Activated B cell treated with CpG ODN at 0.5 μM for 24 hours (primary cell): ENCODE measurements around the gene NDUFS3. TPM values are rescaled to one million over a fixed set of nuclear protein-coding genes. Genes with fewer than 3 reads are reported as not detected.
A peak's percentile ranks its signal among the peaks of the same experiment; 100 is the strongest.
"Not testable (repeated sequence)": the region's sequence is repeated elsewhere in the genome, so short reads cannot be mapped to it uniquely, and the experiment has no call there.

Experiments
- ATAC-seq: fragments of 200-7000 bp; cut with Tn5 transposase; one replicate; pipeline ENCODE4 v1.10.0; 2021; ENCODE audit warnings: low read depth, mild to moderate bottlenecking, moderate library complexity
- CTCF ChIA-PET: fragments of 350-600 bp; sonication (Branson Sonifier 250); formaldehyde crosslinking; loops from one replicate; lab custom pipeline; 2021; ENCODE audit warnings: antibody characterized with exemption; lab: Charles Lee
- POLR2A ChIA-PET: fragments of 350-600 bp; sonication (Branson Sonifier 250); formaldehyde crosslinking; loops from one replicate; lab custom pipeline; 2021; ENCODE audit warnings: antibody characterized with exemption; lab: Charles Lee
- DNase-seq: peaks from one replicate; pipeline ENCODE4 v3.0.0; 2022
- H3K27ac Mint-ChIP-seq: one replicate; pipeline ENCODE4 v1.8.0; 2020; ENCODE audit warnings: mixed read lengths
- H3K27me3 Mint-ChIP-seq: one replicate; pipeline ENCODE4 v1.8.0; 2021; ENCODE audit warnings: mixed read lengths
- H3K36me3 Mint-ChIP-seq: one replicate; pipeline ENCODE4 v1.8.0; 2021; ENCODE audit warnings: low read depth, mixed read lengths
- H3K4me1 Mint-ChIP-seq: one replicate; pipeline ENCODE4 v1.8.0; 2021; ENCODE audit warnings: mixed read lengths
- H3K4me3 Mint-ChIP-seq: one replicate; pipeline ENCODE4 v1.8.0; 2020; ENCODE audit warnings: mild to moderate bottlenecking, mixed read lengths
- H3K9me3 Mint-ChIP-seq: one replicate; pipeline ENCODE4 v1.8.0; 2020; ENCODE audit warnings: mixed read lengths
- CTCF ChIP-seq: fragments of 200-600 bp; IDR thresholded peaks from one replicate; pipeline ENCODE4 v1.8.0; 2022; ENCODE audit warnings: antibody characterized with exemption, mild to moderate bottlenecking
- intact Hi-C: fragments of 100-400 bp; cut with micrococcal nuclease; formaldehyde crosslinking; loops from one replicate; pipeline ENCODE4 v1.15.1; 2024
- total RNA-seq: library from RNA; stranded (reverse); gene quantifications from 2 replicates; pipeline ENCODE4 v1.2.3, GENCODE V29; 2022

Gene NDUFS3
- total RNA-seq, 1 donor from 2014 or later, result 95.9 TPM

GRCh38 chr11:47560426-47560825 is 18.4 kb upstream of the NDUFS3 start:
- CTCF ChIA-PET, result no interaction called here
- ATAC-seq (no peak), DNase-seq (no peak)
- intact Hi-C loops, result no loop called here
- Mint-ChIP-seq H3K36me3 (no peaks in the 10 kb centered on the region), H3K4me1 (peaks cover 7% of the 10 kb centered on the region), H3K4me3 (no peak overlapping the region), H3K9me3 (no peaks in the 10 kb centered on the region), H3K27me3 (no peaks in the 10 kb centered on the region), H3K27ac (no peak overlapping the region)
- no peak for TF ChIP-seq CTCF
- POLR2A ChIA-PET, result interaction anchor here (0.6 to 0.7 kb wide), 3 partner anchors 9 to 538 kb away, joined by 3 to 4 read pairs (median 4); no protein-coding TSS in a partner anchor

- DNase-seq, H3K27me3 Mint-ChIP-seq, ATAC-seq, H3K4me3 Mint-ChIP-seq, H3K9me3 Mint-ChIP-seq, H3K27ac Mint-ChIP-seq, CTCF ChIA-PET, intact Hi-C loops, H3K36me3 Mint-ChIP-seq: not testable (repeated sequence)
- POLR2A ChIA-PET, result interaction anchor here (0.7 kb wide), 1 partner anchor 12 kb away, joined by 6 read pairs; no protein-coding TSS in a partner anchor
- H3K4me1 Mint-ChIP-seq, result peaks cover 18% of the 10 kb centered on the region
Observed at GRCh38 chr11:47562393-47562792, 16.5 kb upstream of the NDUFS3 start.

- H3K27ac Mint-ChIP-seq, DNase-seq, H3K27me3 Mint-ChIP-seq, H3K9me3 Mint-ChIP-seq, ATAC-seq, intact Hi-C loops, H3K36me3 Mint-ChIP-seq: not testable (repeated sequence)
- Mint-ChIP-seq H3K4me3 (peak overlapping the region; percentile 61), H3K4me1 (peaks cover 18% of the 10 kb centered on the region)
- ChIA-PET CTCF (interaction anchor here (0.8 kb wide), 1 partner anchor 11 kb away, joined by 4 read pairs; no protein-coding TSS in a partner anchor), POLR2A (interaction anchor here (0.7 to 3.9 kb wide), 4 partner anchors 9 to 135 kb away, joined by 3 to 56 read pairs (median 18); partner anchors contain the start of genes CELF1, KBTBD4 and NDUFS3)
Observed at GRCh38 chr11:47564366-47564765, 14.5 kb upstream of the NDUFS3 start.

- DNase-seq (no peak), ATAC-seq (peak; percentile 7)
- TF ChIP-seq CTCF, result no peak
- Mint-ChIP-seq H3K36me3 (peaks cover 4% of the 10 kb centered on the region), H3K4me3 (peak overlapping the region; percentile 83), H3K27me3 (no peaks in the 10 kb centered on the region), H3K4me1 (peaks cover 18% of the 10 kb centered on the region), H3K27ac (peak overlapping the region; percentile 24), H3K9me3 (no peaks in the 10 kb centered on the region)
- intact Hi-C loops, result loop anchor here (1.0 kb wide), 2 partner anchors 12 to 14 kb away; partner anchors contain the start of genes CELF1 and NDUFS3
- POLR2A ChIA-PET, result interaction anchor here (0.5 to 3.9 kb wide), 5 partner anchors 10 to 193 kb away, joined by 3 to 56 read pairs (median 6); partner anchors contain the start of genes AGBL2, CELF1, KBTBD4 and NDUFS3
- CTCF ChIA-PET, result interaction anchor here (0.8 kb wide), 1 partner anchor 12 kb away, joined by 4 read pairs; no protein-coding TSS in a partner anchor
Observed at GRCh38 chr11:47564933-47565339, 13.9 kb upstream of the NDUFS3 start.

GRCh38 chr11:47565340-47566148 is 13.3 kb upstream of the NDUFS3 start, which contains the start of gene PTPMT1:
Gene PTPMT1, plus strand, starts transcription at chr11:47565599. Its CDS starts 24 bp downstream, at chr11:47565623.
- intact Hi-C loops, result loop anchor here (1.0 kb wide), 2 partner anchors 12 to 14 kb away; partner anchors contain the start of genes CELF1 and NDUFS3
- DNase-seq (peak; percentile 66), ATAC-seq (peak; percentile 95)
- no peak for TF ChIP-seq CTCF
- ChIA-PET POLR2A (interaction anchor here (0.6 to 3.9 kb wide), 7 partner anchors 11 to 317 kb away, joined by 3 to 56 read pairs (median 5); partner anchors contain the start of genes ACP2, AGBL2, CELF1 and KBTBD4), CTCF (interaction anchor here (0.8 kb wide), 1 partner anchor 12 kb away, joined by 4 read pairs; no protein-coding TSS in a partner anchor)
- no peaks in the 10 kb centered on the region for H3K9me3 Mint-ChIP-seq
- peak within 1 kb of the TSS; percentile 84 for H3K4me3 Mint-ChIP-seq
- H3K4me1 Mint-ChIP-seq, result peaks cover 18% of the 10 kb centered on the region
- H3K27me3 Mint-ChIP-seq, result no peaks in the 10 kb centered on the region
- peaks cover 7% of the 10 kb centered on the region for H3K36me3 Mint-ChIP-seq
- H3K27ac Mint-ChIP-seq, result peak within 1 kb of the TSS; percentile 54
